ENCODE measurements around the gene PPP6R3. TPM values are rescaled to one million over a fixed set of nuclear protein-coding genes. Genes with fewer than 3 reads are reported as not detected.

The PPP6R3 gene
- total and polyA plus RNA-seq, 2 of the 8 experiments (the other 6 are each of a cell fraction or from before 2014, with no cell fraction given), result 44.6 to 150 TPM

- Histone ChIP-seq H2BK5ac (ENCODE audit: low read depth, low read length) (peak overlapping the region; percentile 75), H2AK5ac (ENCODE audit: low read depth, low read length) (no peak overlapping the region), H3K79me1 (ENCODE audit: low read depth, low read length) (peaks cover 6% of the 10 kb centered on the region), H4K8ac (ENCODE audit: extremely low read depth, insufficient read depth, low read length) (peak overlapping the region; percentile 99; the same call in 1 of the 2 replicates), H3K9me3 (ENCODE audit: insufficient read depth in 2 of 2, low read depth in 1 of 2, low read length in 1 of 2) (no peaks in the 10 kb centered on the region), H3K4ac (replicated peaks; ENCODE audit: insufficient read length, low read depth, low read length) (no peak overlapping the region), H3K79me2 (ENCODE audit: control insufficient read depth in 1 of 2, insufficient read depth in 2 of 2, low read length in 2 of 2) (peaks cover 40 to 43% of the 10 kb centered on the region in 2 experiments), H2BK120ac (replicated peaks; ENCODE audit: low read depth, low read length) (no peak overlapping the region), H3K23ac (ENCODE audit: insufficient read length) (no peak overlapping the region), H3K9ac (replicated peaks in 1 of 4; ENCODE audit: extremely low read depth in 1 of 4, low read depth in 3 of 4, low read length in 3 of 4) (peak overlapping the region in 3 of 4 experiments; percentile 77 to 97 (median 93); a peak in 6 of 7 replicates), H3K56ac (replicated peaks; ENCODE audit: insufficient read length, low read depth, low read length) (no peak overlapping the region), H2BK20ac (ENCODE audit: low read length) (no peak overlapping the region), H3K4me3 (ENCODE audit: extremely low read depth in 1 of 4, insufficient read depth in 2 of 4, low read depth in 3 of 4, low read length in 4 of 4) (peak overlapping the region; percentile 92 to 99 (median 95)), H3K36me3 (ENCODE audit: control insufficient read depth in 2 of 4, insufficient read depth in 4 of 4, low read length in 3 of 4) (no peaks in the 10 kb centered on the region; a peak in 2 of 8 replicates), H3K18ac (ENCODE audit: extremely low read depth, low read length) (peak overlapping the region; percentile 71), H3K27me3 (replicated peaks in 1 of 4; ENCODE audit: control insufficient read depth in 3 of 4, extremely low read depth in 1 of 4, insufficient read depth in 3 of 4, low read length in 3 of 4) (no peaks in the 10 kb centered on the region), H2AFZ (ENCODE audit: low read length) (no peak overlapping the region), H3K27ac (ENCODE audit: low read depth, low read length) (peak overlapping the region; percentile 97), H3K4me1 (replicated peaks in 1 of 4; ENCODE audit: control insufficient read depth in 3 of 4, insufficient read depth in 4 of 4, low read length in 3 of 4) (peaks cover 0 to 8% (median 3%) of the 10 kb centered on the region in 4 experiments; a peak in 5 of 7 replicates), H3K4me2 (ENCODE audit: insufficient read depth in 1 of 2, low read depth in 2 of 2, low read length in 2 of 2) (peak overlapping the region; percentile 53 to 66), H4K5ac (ENCODE audit: insufficient read length, low read depth, low read length) (peak overlapping the region; percentile 51), H2BK12ac (ENCODE audit: low read depth, low read length) (no peak overlapping the region), H3K14ac (ENCODE audit: insufficient read length) (no peak overlapping the region), H2BK15ac (ENCODE audit: low read length) (no peak overlapping the region), H4K91ac (replicated peaks; ENCODE audit: insufficient read length, low read length) (no peak overlapping the region), H4K20me1 (replicated peaks in 1 of 2; ENCODE audit: control insufficient read depth in 1 of 2, insufficient read depth in 2 of 2, low read length in 2 of 2) (peaks cover 22 to 23% of the 10 kb centered on the region in 2 experiments), H3K23me2 (ENCODE audit: low read depth, low read length) (peaks cover 12% of the 10 kb centered on the region)
- ChIA-PET CTCF (ENCODE audit: partially characterized antibody) (interaction anchor here (0.6 to 2.2 kb wide), 4 partner anchors 12 to 1149 kb away, joined by 3 to 8 read pairs (median 4); no protein-coding TSS in a partner anchor), POLR2A (ENCODE audit: partially characterized antibody) (interaction anchor here (0.9 to 2.1 kb wide), 10 partner anchors 9 to 246 kb away, joined by 3 to 8 read pairs (median 4); partner anchors contain the start of gene C11orf24)
- no peak for FAIRE-seq
- peak; percentile 97 to 98 for DNase-seq (ENCODE audit: low read depth in 1 of 2, low spot score in 2 of 2)
- 5% methylated on average over 43 of the region's 56 CpGs; no CpG with 5 or more reads in 1 of the 2 experiments for WGBS, 2 experiments (ENCODE audit: extremely low coverage in 1 of 2, insufficient coverage in 1 of 2, insufficient read length in 1 of 2, insufficient replicate concordance in 2 of 2, low coverage in 1 of 2, low lambda C conversion rate in 2 of 2, missing lambda C conversion rate in 1 of 2)
- TF ChIP-seq POLR2AphosphoS5 (IDR thresholded peaks at IDR 0.05; ENCODE audit: low read depth, low read length) (peak; percentile 66), TAF1 (IDR thresholded peaks at IDR 0.05; ENCODE audit: low read depth, low read length) (0 out of 2 replicates have a peak, but pooled peaks have one; percentile 53), TEAD4 (IDR thresholded peaks at IDR 0.05; ENCODE audit: low read depth, low read length) (peak; percentile 91), MAFK (IDR thresholded peaks at IDR 0.05; ENCODE audit: low read depth, low read length) (peak; percentile 80; the same call in 1 of the 2 replicates), BRCA1 (IDR thresholded peaks at IDR 0.05; ENCODE audit: low read depth, low read length) (no peak), MAX (IDR thresholded peaks at IDR 0.05) (0 out of 2 replicates have a peak, but pooled peaks have one; percentile 18), KDM4A (IDR thresholded peaks at IDR 0.05; ENCODE audit: low read depth, low read length, severe bottlenecking) (peak; percentile 42), ASH2L (IDR thresholded peaks at IDR 0.05; ENCODE audit: low read length) (peak; percentile 84), EGR1 (IDR thresholded peaks at IDR 0.05; ENCODE audit: borderline replicate concordance, low read depth, low read length) (peak; percentile 58; the same call in 1 of the 2 replicates), SP2 (IDR thresholded peaks at IDR 0.05; ENCODE audit: low read length) (peak; percentile 64), SIRT6 (IDR thresholded peaks at IDR 0.05; ENCODE audit: low read length) (no peak), SP1 (IDR thresholded peaks at IDR 0.05; ENCODE audit: low read depth, low read length) (peak; percentile 96)
Measured at GRCh38 chr11:68459886-68460740, 439 bp upstream of the PPP6R3 start.
